Left lung (tissue), 10 donors: ENCODE data around the gene SRL. TPM values are rescaled to one million over a fixed set of nuclear protein-coding genes. Genes with fewer than 3 reads are reported as not detected.

ENCODE experiments used
- ATAC-seq: fragments of 200-7000 bp; cut with Tn5 transposase; one replicate; pipeline ENCODE4 v1.9.1; 2020; ENCODE audit warnings: moderate library complexity
- DNase-seq, 4 donors: peaks; one replicate each; pipeline ENCODE4 v3.0.0-alpha.2; 2013 to 2020
- H3K27ac ChIP-seq, 2 donors: fragments of 200-600 bp; sonication (generic) in 1 of 2; one replicate each; pipeline versions ENCODE4 v1.5.0 to v1.8.0; 2020 to 2021
- H3K27me3 ChIP-seq, 2 donors: fragments of 200-600 bp; sonication (generic) in 1 of 2; one replicate each; pipeline versions ENCODE4 v1.5.0 to v1.8.0; 2020 to 2021
- H3K36me3 ChIP-seq, 2 donors: fragments of 200-600 bp; sonication (generic) in 1 of 2; one replicate each; pipeline versions ENCODE4 v1.5.0 to v1.8.0; 2020 to 2021
- H3K4me1 ChIP-seq, 2 donors: fragments of 200-600 bp; one replicate each; pipeline ENCODE4 v1.8.0; 2021
- H3K4me3 ChIP-seq, 2 donors: fragments of 200-600 bp; sonication (generic) in 1 of 2; one replicate each; pipeline versions ENCODE4 v1.5.0 to v1.8.0; 2020 to 2021; ENCODE audit warnings: mild to moderate bottlenecking in 1 of 2
- H3K9me3 ChIP-seq, 2 donors: fragments of 200-600 bp; sonication (generic) in 1 of 2; one replicate each; pipeline versions ENCODE4 v1.5.0 to v1.8.0; 2020 to 2021
- intact Hi-C, 2 donors: fragments of 100-400 bp; cut with DNase I; formaldehyde crosslinking; loops; one replicate each; pipeline versions ENCODE4 v1.11.2 to v1.14.2; 2022
- polyA plus RNA-seq, 6 donors: library from polyadenylated mRNA; unstranded; fragments of 120-200 nt; gene quantifications; one replicate each; pipeline ENCODE4 v1.2.1, GENCODE V29; 2013; ENCODE audit not compliant: insufficient read length in 6 of 6
- total RNA-seq, 2 donors: library from RNA; stranded (reverse); fragmentation: NEBNext Ultra II Directional; extraction: Animal tissue kit (Norgen Biotek cat#: 25700); gene quantifications; one replicate each; pipeline ENCODE4 v1.2.1, GENCODE V29; 2021
- TF ChIP-seq, protein P1 (sequence below), 2 donors: fragments of 200-600 bp; sonication (generic) in 1 of 2; IDR thresholded peaks; one replicate each; pipeline versions ENCODE4 v1.5.0 to v1.8.0; 2021; ENCODE audit warnings: antibody characterized with exemption in 2 of 2
- donor health status: DM: no; HTN: yes; CAD: no.
- donor health status: DM: no; HTN: no; CAD: no.

The SRL gene
- total and polyA plus RNA-seq, 8 donors: 0.82 to 6.5 (median 5.7) TPM

DNA sequence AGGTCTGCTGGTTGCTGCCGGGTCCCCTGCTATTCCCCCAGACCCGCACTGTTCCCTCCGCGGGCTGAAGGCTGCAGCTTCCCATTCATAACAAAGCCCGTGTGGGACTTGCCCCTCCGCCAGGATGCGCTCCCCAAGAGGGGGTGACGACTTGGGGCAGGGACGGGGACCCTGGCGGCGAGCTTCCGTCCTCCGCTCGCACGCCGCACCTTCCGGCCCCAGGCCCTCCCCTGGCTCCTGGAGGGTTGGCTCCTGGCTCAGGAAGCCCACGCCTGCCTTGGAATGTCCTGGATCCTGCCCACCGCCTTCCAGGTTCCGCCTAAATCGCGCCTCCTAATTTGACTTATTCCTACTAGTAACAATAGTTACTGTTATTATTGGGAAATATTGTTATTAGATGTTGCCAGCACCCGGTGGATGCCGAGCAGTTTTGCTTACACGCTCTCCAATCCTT lies 32.0 kb upstream of the SRL start:
- H3K27ac ChIP-seq: peak overlapping the region; percentile 90 to 92
- H3K9me3 ChIP-seq: no peaks in the 10 kb centered on the region
- peak overlapping the region; percentile 86 to 87 for H3K4me3 ChIP-seq
- H3K27me3 ChIP-seq: no peaks in the 10 kb centered on the region
- ATAC-seq: peak; percentile 57
- TF ChIP-seq, protein P1, sequence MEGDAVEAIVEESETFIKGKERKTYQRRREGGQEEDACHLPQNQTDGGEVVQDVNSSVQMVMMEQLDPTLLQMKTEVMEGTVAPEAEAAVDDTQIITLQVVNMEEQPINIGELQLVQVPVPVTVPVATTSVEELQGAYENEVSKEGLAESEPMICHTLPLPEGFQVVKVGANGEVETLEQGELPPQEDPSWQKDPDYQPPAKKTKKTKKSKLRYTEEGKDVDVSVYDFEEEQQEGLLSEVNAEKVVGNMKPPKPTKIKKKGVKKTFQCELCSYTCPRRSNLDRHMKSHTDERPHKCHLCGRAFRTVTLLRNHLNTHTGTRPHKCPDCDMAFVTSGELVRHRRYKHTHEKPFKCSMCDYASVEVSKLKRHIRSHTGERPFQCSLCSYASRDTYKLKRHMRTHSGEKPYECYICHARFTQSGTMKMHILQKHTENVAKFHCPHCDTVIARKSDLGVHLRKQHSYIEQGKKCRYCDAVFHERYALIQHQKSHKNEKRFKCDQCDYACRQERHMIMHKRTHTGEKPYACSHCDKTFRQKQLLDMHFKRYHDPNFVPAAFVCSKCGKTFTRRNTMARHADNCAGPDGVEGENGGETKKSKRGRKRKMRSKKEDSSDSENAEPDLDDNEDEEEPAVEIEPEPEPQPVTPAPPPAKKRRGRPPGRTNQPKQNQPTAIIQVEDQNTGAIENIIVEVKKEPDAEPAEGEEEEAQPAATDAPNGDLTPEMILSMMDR (IDR thresholded peaks at IDR 0.05): no peak
- peaks cover 5 to 24% of the 10 kb centered on the region in 2 donors for H3K4me1 ChIP-seq
- H3K36me3 ChIP-seq: no peaks in the 10 kb centered on the region
- intact Hi-C loops: no loop called here
- peak; percentile 39 to 90 (median 66) for DNase-seq

DNA sequence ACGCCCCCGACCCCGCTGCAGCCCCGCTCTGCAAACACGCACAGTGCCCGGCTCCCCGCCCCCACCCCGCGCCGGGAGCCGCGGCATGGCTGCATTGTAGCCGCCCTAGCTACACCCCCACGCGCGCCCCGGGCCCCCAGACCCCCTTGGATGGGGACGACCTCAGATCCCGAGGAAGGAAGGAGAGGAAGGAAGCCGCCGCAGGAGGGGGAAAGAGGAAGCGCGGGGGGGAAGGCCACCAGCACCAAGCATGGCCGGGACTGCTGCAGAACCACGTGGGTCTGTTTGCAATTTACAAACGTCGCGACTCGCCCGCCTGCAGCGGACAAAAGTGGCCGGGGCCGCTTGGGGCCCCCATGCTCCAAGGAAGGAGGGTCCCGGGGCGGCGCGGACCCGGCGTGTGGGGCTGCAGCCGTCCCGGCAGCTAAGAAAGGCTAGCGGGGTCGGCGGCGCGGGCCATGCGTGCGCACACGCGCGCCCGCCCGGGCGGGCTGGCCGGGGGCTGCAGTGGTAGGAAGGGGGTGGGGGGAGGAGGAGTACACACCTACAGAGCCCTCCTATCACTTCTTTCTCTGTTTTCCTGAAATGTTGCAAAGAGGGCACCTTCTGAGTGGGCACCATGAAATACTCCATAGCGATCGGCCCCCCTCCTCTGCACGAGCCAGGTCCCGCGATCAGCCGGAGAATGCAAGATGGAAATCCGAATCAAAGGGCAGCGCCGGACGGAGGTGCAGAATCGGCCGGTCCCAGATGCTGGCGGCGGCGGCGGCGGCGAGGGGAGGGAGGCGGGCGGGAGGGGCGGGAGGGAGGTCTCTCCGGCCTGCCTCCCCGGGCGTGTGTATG lies 30.5 kb upstream of the SRL start:
- DNase-seq (peak; percentile 51 to 89 (median 68)), ATAC-seq (peak; percentile 3)

DNA sequence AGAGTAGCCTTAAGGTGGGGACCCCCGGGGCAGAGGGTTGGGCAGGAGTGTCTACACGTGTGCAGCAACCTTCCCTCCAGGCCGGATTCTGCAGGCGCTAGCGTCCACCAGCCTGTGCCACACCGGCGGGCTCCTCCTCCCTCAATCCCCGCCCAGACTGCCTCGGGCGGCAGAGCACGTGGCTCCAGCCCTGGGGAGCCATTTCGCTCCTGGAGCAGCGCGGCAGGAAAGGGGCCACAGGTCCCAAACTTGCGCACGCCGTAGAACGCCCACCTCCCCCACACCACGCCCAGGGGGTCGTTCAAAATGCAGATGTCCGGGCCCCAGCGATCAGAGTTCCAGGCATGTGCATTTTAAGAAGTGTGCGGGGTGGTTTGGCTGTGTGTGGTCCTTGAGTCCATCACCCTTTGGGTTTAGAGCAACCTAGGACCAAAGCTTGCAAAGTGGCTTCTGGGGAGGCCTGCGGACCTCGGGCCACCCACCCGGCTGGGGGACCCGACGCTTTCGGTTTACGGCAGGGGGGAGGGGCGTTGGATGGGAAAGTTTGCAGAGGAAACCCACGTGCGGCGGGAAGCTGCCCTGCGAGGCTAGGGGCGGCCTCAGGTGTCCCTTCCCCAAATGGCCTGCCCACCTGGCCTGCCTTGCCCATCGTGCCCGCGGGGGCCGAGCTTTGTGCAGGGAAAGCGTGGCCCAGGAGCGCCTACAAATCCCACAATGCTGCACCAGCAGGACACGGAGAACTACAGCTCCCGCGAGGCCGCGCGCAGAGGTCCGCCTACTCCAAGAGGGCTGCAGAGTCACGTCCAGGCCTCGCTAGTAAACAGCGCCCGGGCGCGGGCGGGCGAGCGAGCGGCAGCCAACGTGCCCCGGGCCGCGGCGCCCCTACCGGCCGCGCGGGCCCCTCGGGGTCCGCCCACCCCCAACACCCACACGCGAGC lies 29.6 kb upstream of the SRL start:
- intact Hi-C loops: no loop called here
- H3K27me3 ChIP-seq: no peaks in the 10 kb centered on the region
- peak; percentile 88 for ATAC-seq
- H3K9me3 ChIP-seq: no peaks in the 10 kb centered on the region
- H3K36me3 ChIP-seq: no peaks in the 10 kb centered on the region
- TF ChIP-seq, protein P1 (IDR thresholded peaks at IDR 0.05): no peak
- peak overlapping the region; percentile 86 to 90 for H3K27ac ChIP-seq
- peaks cover 5 to 24% of the 10 kb centered on the region in 2 donors for H3K4me1 ChIP-seq
- peak; percentile 87 to 98 (median 94) for DNase-seq
- H3K4me3 ChIP-seq: peak overlapping the region; percentile 86 to 87

More for the DNA sequence above, 30.5 kb upstream of the SRL start:
- Histone ChIP-seq H3K27me3 (no peaks in the 10 kb centered on the region), H3K9me3 (no peaks in the 10 kb centered on the region), H3K4me1 (peaks cover 5 to 24% of the 10 kb centered on the region in 2 donors), H3K27ac (peak overlapping the region; percentile 86 to 90), H3K4me3 (peak overlapping the region; percentile 86 to 87), H3K36me3 (no peaks in the 10 kb centered on the region)
- intact Hi-C loops: no loop called here
- TF ChIP-seq, protein P1 (IDR thresholded peaks at IDR 0.05): no peak

DNA sequence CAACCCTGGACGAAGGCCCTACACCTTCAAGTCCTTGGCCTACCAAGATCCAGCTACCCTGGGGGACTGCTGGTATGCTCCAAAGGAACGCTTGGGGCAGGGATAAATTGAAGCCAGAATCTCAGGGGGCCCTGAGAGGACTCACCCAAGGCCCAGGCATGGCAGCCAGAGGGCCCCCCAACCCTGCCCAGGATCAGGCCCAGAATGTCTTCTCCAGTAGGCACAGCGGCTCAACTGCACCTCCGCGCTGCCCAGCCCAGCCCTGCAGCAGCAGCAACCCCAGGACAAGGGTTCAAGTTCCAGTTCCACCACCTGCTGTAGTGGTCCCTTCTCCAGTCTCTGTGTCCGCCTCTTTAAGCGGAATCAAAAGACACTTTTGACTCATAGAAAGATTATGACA lies 28.7 kb upstream of the SRL start:
- intact Hi-C loops: no loop called here

More for the DNA sequence above, 28.7 kb upstream of the SRL start:
- DNase-seq (no peak), ATAC-seq (no peak)
- Histone ChIP-seq H3K4me1 (peaks cover 5 to 24% of the 10 kb centered on the region in 2 donors), H3K4me3 (peak overlapping the region; percentile 86 to 87), H3K27ac (peak overlapping the region in 1 of 2 donors; percentile 90), H3K9me3 (no peaks in the 10 kb centered on the region), H3K27me3 (no peaks in the 10 kb centered on the region), H3K36me3 (no peaks in the 10 kb centered on the region)
- TF ChIP-seq, protein P1 (IDR thresholded peaks at IDR 0.05): no peak
